ENCODE data around the gene VSIG1.

DNA sequence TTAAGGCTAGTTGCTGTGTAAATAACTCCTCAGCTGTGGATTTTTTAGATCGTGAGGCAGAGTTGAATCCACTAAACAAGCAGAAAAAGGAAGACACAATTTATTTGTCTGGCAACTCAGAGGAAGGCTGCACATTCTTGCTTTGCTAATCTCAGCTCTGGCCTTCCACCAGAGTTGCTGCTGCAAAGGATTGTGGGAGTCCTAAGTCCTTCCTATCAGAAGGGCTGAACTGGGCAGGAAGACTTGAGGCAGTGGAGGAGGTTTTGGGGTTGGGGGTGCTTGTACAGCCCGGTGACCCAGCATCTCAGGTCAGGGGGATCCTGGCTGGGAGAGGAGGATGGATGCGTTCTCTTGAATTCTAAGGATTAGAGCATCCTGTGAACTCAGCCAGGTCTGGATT, 11.0 kb upstream of the VSIG1 start:
- TF ChIP-seq POLR2A (IDR thresholded peaks at IDR 0.05; ENCODE audit: insufficient read depth in 1 of 2, low read depth in 2 of 2, low read length in 2 of 2) (no peak), POLR2AphosphoS5 (IDR thresholded peaks at IDR 0.05; ENCODE audit: low read depth, low read length) (no peak), SRSF1 (optimal IDR thresholded peaks at IDR 0.05; ENCODE audit: low read depth, low read length) (no peak), SIN3A (IDR thresholded peaks at IDR 0.05; ENCODE audit: borderline replicate concordance, low read depth, low read length) (no peak), NCOR1 (IDR thresholded peaks at IDR 0.05; ENCODE audit: borderline replicate concordance, low read length) (no peak), MTA1 (CRISPR knock-in tag; IDR thresholded peaks at IDR 0.05; ENCODE audit: borderline replicate concordance) (no peak), ZIK1 (CRISPR knock-in tag; IDR thresholded peaks at IDR 0.05; ENCODE audit: borderline replicate concordance, low read depth) (no peak), JUNB (CRISPR knock-in tag; IDR thresholded peaks at IDR 0.05; ENCODE audit: borderline replicate concordance) (no peak), RFXANK (CRISPR knock-in tag; IDR thresholded peaks at IDR 0.05) (no peak), EP300 (IDR thresholded peaks at IDR 0.05; ENCODE audit: low read depth in 2 of 2, low read length in 2 of 2) (no peak), EP300 (CRISPR knock-in tag; IDR thresholded peaks at IDR 0.05; ENCODE audit: borderline replicate concordance) (no peak), FOXM1 (CRISPR knock-in tag; IDR thresholded peaks at IDR 0.05) (no peak)
- TF ChIP-seq, protein P1, sequence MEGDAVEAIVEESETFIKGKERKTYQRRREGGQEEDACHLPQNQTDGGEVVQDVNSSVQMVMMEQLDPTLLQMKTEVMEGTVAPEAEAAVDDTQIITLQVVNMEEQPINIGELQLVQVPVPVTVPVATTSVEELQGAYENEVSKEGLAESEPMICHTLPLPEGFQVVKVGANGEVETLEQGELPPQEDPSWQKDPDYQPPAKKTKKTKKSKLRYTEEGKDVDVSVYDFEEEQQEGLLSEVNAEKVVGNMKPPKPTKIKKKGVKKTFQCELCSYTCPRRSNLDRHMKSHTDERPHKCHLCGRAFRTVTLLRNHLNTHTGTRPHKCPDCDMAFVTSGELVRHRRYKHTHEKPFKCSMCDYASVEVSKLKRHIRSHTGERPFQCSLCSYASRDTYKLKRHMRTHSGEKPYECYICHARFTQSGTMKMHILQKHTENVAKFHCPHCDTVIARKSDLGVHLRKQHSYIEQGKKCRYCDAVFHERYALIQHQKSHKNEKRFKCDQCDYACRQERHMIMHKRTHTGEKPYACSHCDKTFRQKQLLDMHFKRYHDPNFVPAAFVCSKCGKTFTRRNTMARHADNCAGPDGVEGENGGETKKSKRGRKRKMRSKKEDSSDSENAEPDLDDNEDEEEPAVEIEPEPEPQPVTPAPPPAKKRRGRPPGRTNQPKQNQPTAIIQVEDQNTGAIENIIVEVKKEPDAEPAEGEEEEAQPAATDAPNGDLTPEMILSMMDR (CRISPR knock-in tag; IDR thresholded peaks at IDR 0.05): no peak
- TF ChIP-seq, protein P2, sequence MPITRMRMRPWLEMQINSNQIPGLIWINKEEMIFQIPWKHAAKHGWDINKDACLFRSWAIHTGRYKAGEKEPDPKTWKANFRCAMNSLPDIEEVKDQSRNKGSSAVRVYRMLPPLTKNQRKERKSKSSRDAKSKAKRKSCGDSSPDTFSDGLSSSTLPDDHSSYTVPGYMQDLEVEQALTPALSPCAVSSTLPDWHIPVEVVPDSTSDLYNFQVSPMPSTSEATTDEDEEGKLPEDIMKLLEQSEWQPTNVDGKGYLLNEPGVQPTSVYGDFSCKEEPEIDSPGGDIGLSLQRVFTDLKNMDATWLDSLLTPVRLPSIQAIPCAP (CRISPR knock-in tag; IDR thresholded peaks at IDR 0.05; ENCODE audit: low read depth): no peak

Data from HepG2 (cell line).